K562 (cell line): ENCODE measurements around the gene SIMC1. TPM values are rescaled to one million over a fixed set of nuclear protein-coding genes. Genes with fewer than 3 reads are reported as not detected.

ENCODE experiments used
- ATAC-seq: fragments of 200-7000 bp; cut with Tn5 transposase; 3 replicates; pipeline ENCODE4 v1.9.1; 2020; ENCODE audit warnings: moderate library complexity
- BruUV-seq: library from RNA; stranded (reverse); fragments of 400-500 nt; replicated peaks from 2 replicates; lab custom pipeline; 2021; lab: Mats Ljungman, UMichigan
- CTCF ChIA-PET: fragments of 300-600 bp; formaldehyde crosslinking; extraction: SDS; loops from one replicate; lab custom pipeline; 2021; ENCODE audit warnings: low intra/inter-chr PET ratio; lab: Yijun Ruan, JAX
- POLR2A ChIA-PET: fragments of 300-600, 350-650 bp; sonication (Branson Sonifier 250); formaldehyde crosslinking; extraction: SDS; loops from one replicate; lab custom pipeline; 2021; ENCODE audit warnings: antibody characterized with exemption, inconsistent platforms; lab: Yijun Ruan, JAX
- DNase-seq, 4 experiments: peaks; one replicate each; pipeline versions ENCODE4 v3.0.0 to v3.0.0-alpha.2; 2011 to 2018; ENCODE audit warnings: low spot score in 3 of 4, mixed read lengths in 3 of 4; ENCODE audit errors: extremely low read depth in 1 of 4
- FAIRE-seq: peaks from 2 replicates; lab custom pipeline; 2011; peaks lifted over from hg19 to GRCh38; lab: Jason Lieb, UNC
- H2AFZ ChIP-seq: 2 replicates; pipeline ENCODE4 v1.6.0; 2011; ENCODE audit warnings: low read depth, low read length, control low read depth, inconsistent platforms
- H3K27ac ChIP-seq: fragments of 200-600 bp; 3 replicates; pipeline ENCODE4 v1.8.0; 2011; ENCODE audit warnings: low read depth, mild to moderate bottlenecking, control low read depth, inconsistent platforms, low read length, moderate library complexity, mixed read lengths; ENCODE audit errors: extremely low read depth
- H3K27me3 ChIP-seq, 2 experiments: fragments of 300-600 bp in 1 of 2; 2 replicates in 1 of 2; 3 replicates in 1 of 2; pipeline versions ENCODE4 v1.6.0 to v1.8.0; 2011; ENCODE audit warnings: inconsistent platforms in 2 of 2, low read length in 2 of 2, mild to moderate bottlenecking in 1 of 2, mixed read lengths in 1 of 2, moderate library complexity in 1 of 2; ENCODE audit not compliant: control insufficient read depth in 2 of 2, insufficient read depth in 2 of 2
- H3K36me3 ChIP-seq: fragments of 300-600 bp; 3 replicates; pipeline ENCODE4 v1.8.0; 2011; ENCODE audit warnings: mild to moderate bottlenecking, low read length, inconsistent platforms; ENCODE audit not compliant: control insufficient read depth, insufficient read depth
- H3K4me1 ChIP-seq, 2 experiments: fragments of 200-600 bp in 1 of 2; replicated peaks in 1 of 2; 2 replicates in 1 of 2; 3 replicates in 1 of 2; pipeline versions ENCODE4 v1.5.1 to v1.8.0; 2011; ENCODE audit warnings: inconsistent platforms in 2 of 2, low read length in 2 of 2, mild to moderate bottlenecking in 1 of 2, mixed read lengths in 1 of 2, moderate library complexity in 1 of 2; ENCODE audit not compliant: control insufficient read depth in 2 of 2, insufficient read depth in 2 of 2
- H3K4me2 ChIP-seq: 2 replicates; pipeline ENCODE4 v1.6.1; 2011; ENCODE audit warnings: low read length, control low read depth, inconsistent platforms, mixed read lengths; ENCODE audit not compliant: insufficient read depth
- H3K4me3 ChIP-seq: fragments of 200-600 bp; sonication (generic), shearing (Covaris generic); 2 replicates; pipeline ENCODE4 v1.5.1; 2016; ENCODE audit warnings: control low read depth, inconsistent platforms
- H3K79me2 ChIP-seq: fragments of 200-600 bp; 3 replicates; pipeline ENCODE4 v1.8.0; 2011; ENCODE audit warnings: low read length, inconsistent platforms; ENCODE audit not compliant: control insufficient read depth, insufficient read depth
- H3K9ac ChIP-seq, 2 experiments: 2 replicates each; pipeline versions ENCODE4 v1.6.0 to v1.6.1; 2011; ENCODE audit warnings: low read depth in 2 of 2, low read length in 2 of 2, control low read depth in 1 of 2, inconsistent platforms in 1 of 2, mild to moderate bottlenecking in 1 of 2, mixed read lengths in 1 of 2; ENCODE audit not compliant: insufficient read depth in 1 of 2
- H3K9me1 ChIP-seq: one replicate; pipeline ENCODE4 v1.6.0; 2011; ENCODE audit warnings: inconsistent platforms, mild to moderate bottlenecking, low read length, moderate library complexity; ENCODE audit not compliant: control insufficient read depth, insufficient read depth
- H3K9me3 ChIP-seq: replicated peaks from 2 replicates; pipeline ENCODE4 v1.5.1; 2011; ENCODE audit warnings: low read depth, low read length, inconsistent platforms; ENCODE audit not compliant: control insufficient read depth, insufficient read depth
- H4K20me1 ChIP-seq: replicated peaks from 2 replicates; pipeline ENCODE4 v1.6.1; 2011; ENCODE audit warnings: low read length, inconsistent platforms, mixed read lengths; ENCODE audit not compliant: control insufficient read depth, insufficient read depth
- EHMT2 ChIP-seq: fragments of 450-650 bp; IDR thresholded peaks from 2 replicates; pipeline ENCODE4 v1.6.1; 2018; ENCODE audit warnings: antibody characterized with exemption
- FOXA3 ChIP-seq, 2 experiments: fragments of 450-650 bp in 1 of 2; sonication (generic) in 1 of 2; formaldehyde crosslinking; IDR thresholded peaks in 1 of 2; conservative IDR thresholded peaks in 1 of 2; 2 replicates each; pipeline versions ENCODE4 v1.4.0 to v1.8.0; 2020 to 2022; ENCODE audit warnings: mild to moderate bottlenecking in 2 of 2, missing genetic modification reagents in 1 of 2
- HMBOX1 ChIP-seq: sonication (generic); IDR thresholded peaks from 2 replicates; pipeline ENCODE4 v1.6.1; 2016
- RBBP5 ChIP-seq: fragments of 200-600 bp; sonication (generic); IDR thresholded peaks from 2 replicates; pipeline ENCODE4 v1.6.1; 2012; ENCODE audit warnings: borderline replicate concordance, mild to moderate bottlenecking, low read length, control low read depth, inconsistent platforms; ENCODE audit not compliant: insufficient read depth, poor library complexity, severe bottlenecking
- SPI1 ChIP-seq: IDR thresholded peaks from 2 replicates; pipeline ENCODE4 v1.6.1; 2011; ENCODE audit warnings: low read depth, low read length, control low read depth, borderline replicate concordance
- TFAM ChIP-seq: fragments of 250-450 bp; sonication (Bioruptor Pico); conservative IDR thresholded peaks from 2 replicates; pipeline ENCODE4 v1.5.0; 2021; ENCODE audit warnings: mild to moderate bottlenecking, moderate library complexity
- XRCC3 ChIP-seq: fragments of 450-650 bp; IDR thresholded peaks from 2 replicates; pipeline ENCODE4 v1.6.1; 2017; ENCODE audit warnings: mild to moderate bottlenecking, moderate library complexity
- ZBTB34 ChIP-seq: fragments of 250-450 bp; sonication (Bioruptor Pico); IDR thresholded peaks from 2 replicates; pipeline ENCODE4 v1.8.0; 2021; ENCODE audit warnings: mild to moderate bottlenecking, moderate library complexity
- ZNF57 ChIP-seq: fragments of 450-650 bp; formaldehyde crosslinking; IDR thresholded peaks from 2 replicates; pipeline ENCODE4 v1.4.0; 2020; ENCODE audit warnings: mild to moderate bottlenecking, moderate library complexity
- ZNF785 ChIP-seq: fragments of 250-450 bp; sonication (Bioruptor Pico); IDR thresholded peaks from 2 replicates; pipeline ENCODE4 v1.4.0; 2020; ENCODE audit warnings: mild to moderate bottlenecking
- WGBS: fragments of 100-300 bp; shearing (Covaris generic); methylation state at CpG from one replicate; pipeline ENCODE4 v1.1.6; 2016; ENCODE audit warnings: low coverage, mixed read lengths; ENCODE audit not compliant: insufficient coverage; ENCODE audit errors: missing lambda C conversion rate; 5-methylcytosine and 5-hydroxymethylcytosine counted together
- in situ Hi-C: fragments of 300-500 bp; cut with MboI; formaldehyde crosslinking; loops from 4 replicates; pipeline ENCODE4 v1.15.0; 2018; ENCODE audit warnings: inconsistent platforms, mixed read lengths
- intact Hi-C: fragments of 100-400 bp; cut with micrococcal nuclease; formaldehyde crosslinking; loops from 2 replicates; pipeline ENCODE4 v1.14.2; 2022
- polyA plus RNA-seq, 8 experiments: library from polyadenylated mRNA; depleted of rRNA in 4 of 8; stranded (reverse) in 5 of 8; unstranded in 3 of 8; fragments of >200 nt; fragmentation: Nextera tagmentation in 2 of 8; fragmentation: Illumina TruSeq in 1 of 8; extraction: Ambion mirVana in 2 of 8; extraction: Trizol in 1 of 8; gene quantifications; 2 replicates each; pipeline versions ENCODE4 v1.2.1 to v1.2.3, GENCODE V29; 2011 to 2014; ENCODE audit warnings: inconsistent platforms in 1 of 8, missing spikeins in 1 of 8
- total RNA-seq, 7 experiments: library from RNA; depleted of rRNA in 6 of 7; stranded (reverse); fragments of >200 nt in 6 of 7; fragmentation: Illumina TruSeq in 2 of 7; extraction: Trizol in 2 of 7; gene quantifications; 2 replicates each; pipeline versions ENCODE4 v1.2.1 to v1.2.3, GENCODE V29; 2011 to 2021; ENCODE audit warnings: low replicate concordance in 1 of 7

Gene SIMC1
- total and polyA plus RNA-seq, 9 of the 15 experiments (the other 6 are each of a cell fraction or from before 2014, with no cell fraction given): 7.2 to 36.3 (median 14.7) TPM

- TF ChIP-seq RBBP5: no peak
- no peak for TF ChIP-seq TFAM
- TF ChIP-seq XRCC3: no peak
- TF ChIP-seq ZNF57 (CRISPR knock-in tag): no peak
- TF ChIP-seq ZNF785: no peak
- TF ChIP-seq EHMT2: no peak
- TF ChIP-seq FOXA3 (CRISPR knock-in tag; conservative IDR thresholded peaks at IDR 0.05 in 1 of 2, IDR thresholded peaks at IDR 0.05 in 1 of 2): no peak
These were observed 135.0 kb downstream of the SIMC1 start (continued) for GRCh38 chr5:176373100-176373818.

- ATAC-seq (no peak), DNase-seq (no peak), FAIRE-seq (no peak)
- Histone ChIP-seq H3K27me3 (no peaks in the 10 kb centered on the region), H3K9ac (no peak overlapping the region), H4K20me1 (no peaks in the 10 kb centered on the region), H3K4me1 (peaks cover 0 to 4% of the 10 kb centered on the region in 2 experiments; a peak in 1 of 5 replicates), H2AFZ (no peak overlapping the region), H3K9me1 (no peaks in the 10 kb centered on the region), H3K36me3 (peaks cover 49% of the 10 kb centered on the region), H3K4me2 (no peak overlapping the region), H3K4me3 (no peak overlapping the region), H3K9me3 (no peaks in the 10 kb centered on the region), H3K79me2 (peaks cover 2% of the 10 kb centered on the region; the same call in 1 of the 3 replicates), H3K27ac (no peak overlapping the region)
- no TSS peak for BruUV-seq
- ChIA-PET POLR2A (interaction anchor here (0.9 to 1.2 kb wide), 2 partner anchors 12 to 86 kb away, joined by 4 read pairs; no protein-coding TSS in a partner anchor), CTCF (no interaction called here)
- 51% methylated on average over 3 of the region's 3 CpGs for WGBS
- intact Hi-C loops: no loop called here
- in situ Hi-C loops: no loop called here
- peak; percentile 83 for TF ChIP-seq SPI1
- TF ChIP-seq HMBOX1: peak; percentile 70
- TF ChIP-seq ZBTB34: no peak
These were observed 141.7 kb downstream of the SIMC1 start for GRCh38 chr5:176379881-176380280.
